Peyer's patch (tissue), 4 donors: Measurements from ENCODE around the gene TPSD1. TPM values are rescaled to one million over a fixed set of nuclear protein-coding genes. Genes with fewer than 3 reads are reported as not detected.

Experiments
- DNase-seq, 3 donors: peaks; one replicate each; pipeline ENCODE4 v3.0.0-alpha.2; 2017 to 2019
- H3K27ac ChIP-seq, 4 donors: fragments of 200-600 bp; sonication (generic); one replicate each; pipeline ENCODE4 v1.5.1; 2016 to 2019
- H3K27me3 ChIP-seq, 2 donors: fragments of 200-600 bp; sonication (generic); one replicate each; pipeline ENCODE4 v1.5.1; 2019
- H3K36me3 ChIP-seq, 3 donors: fragments of 200-600 bp; sonication (generic); one replicate each; pipeline ENCODE4 v1.5.1; 2016 to 2019
- H3K4me1 ChIP-seq, 4 donors: fragments of 200-600 bp; sonication (generic); one replicate each; pipeline ENCODE4 v1.5.1; 2016 to 2019
- H3K4me3 ChIP-seq, 4 donors: fragments of 200-600 bp; sonication (generic); 1 replicate in 3 of 4; 2 replicates in 1 of 4; pipeline ENCODE4 v1.5.1; 2016 to 2019; ENCODE audit warnings: mild to moderate bottlenecking in 1 of 4
- H3K9me3 ChIP-seq, 4 donors: fragments of 200-600 bp; sonication (generic); one replicate each; pipeline ENCODE4 v1.5.1; 2016 to 2019; ENCODE audit warnings: mild to moderate bottlenecking in 1 of 4
- POLR2A ChIP-seq, 2 donors: fragments of 450-650 bp; IDR thresholded peaks; one replicate each; pipeline ENCODE4 v1.5.1; 2017; ENCODE audit warnings: antibody characterized with exemption in 2 of 2, mild to moderate bottlenecking in 2 of 2, moderate library complexity in 2 of 2
- total RNA-seq, 4 donors: library from RNA; depleted of rRNA; stranded (reverse); fragments of >200 nt; gene quantifications; one replicate each; pipeline ENCODE4 v1.1.0, GENCODE V29; 2016
- TF ChIP-seq, protein P1 (sequence below), 6 experiments: fragments of 450-650 bp in 4 of 6; fragments of 200-600 bp in 2 of 6; sonication (generic) in 1 of 6; IDR thresholded peaks; one replicate each; pipeline ENCODE4 v1.5.1; 2017 to 2019; ENCODE audit warnings: antibody characterized with exemption in 6 of 6, mild to moderate bottlenecking in 3 of 6, moderate library complexity in 1 of 6

TPSD1 gene
- total RNA-seq, 4 donors from 2014 or later = 10.3 to 61.1 (median 24.1) TPM; not detected in 1

DNA sequence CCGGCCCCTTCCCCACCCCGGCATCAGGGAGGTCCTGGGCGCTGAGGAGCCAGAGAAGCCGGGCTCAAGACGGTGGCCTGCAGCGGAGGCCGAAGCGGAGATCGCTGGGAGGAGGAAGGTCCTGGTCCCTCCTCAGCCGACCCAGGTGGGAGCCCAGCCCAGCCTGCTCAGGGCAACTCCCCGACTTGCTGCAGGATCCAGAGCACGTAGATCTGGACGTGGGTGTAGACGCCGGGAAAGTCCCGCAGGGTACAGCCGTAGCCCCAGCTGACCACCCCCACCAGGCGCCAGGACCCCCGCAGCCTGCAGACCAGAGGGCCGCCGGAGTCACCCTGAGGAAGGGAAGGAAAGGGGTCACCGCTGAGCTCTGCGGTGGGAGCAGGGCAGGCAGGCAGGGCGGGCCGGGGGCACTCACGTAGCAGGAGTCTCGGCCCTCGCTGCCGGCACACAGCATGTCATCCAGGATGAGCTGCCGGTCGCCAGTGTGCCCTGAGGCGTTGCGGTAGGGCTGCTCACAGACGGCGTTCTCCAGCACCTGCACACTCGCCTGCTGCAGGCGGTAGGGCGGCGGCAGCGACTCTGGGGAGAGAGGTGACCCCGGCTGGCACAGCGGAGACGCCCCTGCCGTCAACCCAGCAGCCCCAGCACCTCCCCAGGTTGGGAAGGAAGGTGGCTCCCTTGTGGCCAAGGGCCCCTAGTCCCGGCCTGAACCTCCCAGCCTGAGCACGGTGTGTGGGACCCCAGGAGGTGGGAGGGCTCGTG is 5.4 kb downstream of the TPSD1 start:
- no peak overlapping the region for H3K4me3 ChIP-seq
- H3K9me3 ChIP-seq = no peaks in the 10 kb centered on the region
- TF ChIP-seq, protein P1, sequence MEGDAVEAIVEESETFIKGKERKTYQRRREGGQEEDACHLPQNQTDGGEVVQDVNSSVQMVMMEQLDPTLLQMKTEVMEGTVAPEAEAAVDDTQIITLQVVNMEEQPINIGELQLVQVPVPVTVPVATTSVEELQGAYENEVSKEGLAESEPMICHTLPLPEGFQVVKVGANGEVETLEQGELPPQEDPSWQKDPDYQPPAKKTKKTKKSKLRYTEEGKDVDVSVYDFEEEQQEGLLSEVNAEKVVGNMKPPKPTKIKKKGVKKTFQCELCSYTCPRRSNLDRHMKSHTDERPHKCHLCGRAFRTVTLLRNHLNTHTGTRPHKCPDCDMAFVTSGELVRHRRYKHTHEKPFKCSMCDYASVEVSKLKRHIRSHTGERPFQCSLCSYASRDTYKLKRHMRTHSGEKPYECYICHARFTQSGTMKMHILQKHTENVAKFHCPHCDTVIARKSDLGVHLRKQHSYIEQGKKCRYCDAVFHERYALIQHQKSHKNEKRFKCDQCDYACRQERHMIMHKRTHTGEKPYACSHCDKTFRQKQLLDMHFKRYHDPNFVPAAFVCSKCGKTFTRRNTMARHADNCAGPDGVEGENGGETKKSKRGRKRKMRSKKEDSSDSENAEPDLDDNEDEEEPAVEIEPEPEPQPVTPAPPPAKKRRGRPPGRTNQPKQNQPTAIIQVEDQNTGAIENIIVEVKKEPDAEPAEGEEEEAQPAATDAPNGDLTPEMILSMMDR (IDR thresholded peaks at IDR 0.05) = no peak
- no peak for TF ChIP-seq POLR2A (IDR thresholded peaks at IDR 0.05)
- no peak overlapping the region for H3K27ac ChIP-seq
- peaks cover 0 to 18% of the 10 kb centered on the region in 2 donors for H3K27me3 ChIP-seq
- H3K36me3 ChIP-seq = no peaks in the 10 kb centered on the region
- DNase-seq = no peak
- H3K4me1 ChIP-seq = peaks cover 0 to 6% (median 0%) of the 10 kb centered on the region in 4 donors

DNA sequence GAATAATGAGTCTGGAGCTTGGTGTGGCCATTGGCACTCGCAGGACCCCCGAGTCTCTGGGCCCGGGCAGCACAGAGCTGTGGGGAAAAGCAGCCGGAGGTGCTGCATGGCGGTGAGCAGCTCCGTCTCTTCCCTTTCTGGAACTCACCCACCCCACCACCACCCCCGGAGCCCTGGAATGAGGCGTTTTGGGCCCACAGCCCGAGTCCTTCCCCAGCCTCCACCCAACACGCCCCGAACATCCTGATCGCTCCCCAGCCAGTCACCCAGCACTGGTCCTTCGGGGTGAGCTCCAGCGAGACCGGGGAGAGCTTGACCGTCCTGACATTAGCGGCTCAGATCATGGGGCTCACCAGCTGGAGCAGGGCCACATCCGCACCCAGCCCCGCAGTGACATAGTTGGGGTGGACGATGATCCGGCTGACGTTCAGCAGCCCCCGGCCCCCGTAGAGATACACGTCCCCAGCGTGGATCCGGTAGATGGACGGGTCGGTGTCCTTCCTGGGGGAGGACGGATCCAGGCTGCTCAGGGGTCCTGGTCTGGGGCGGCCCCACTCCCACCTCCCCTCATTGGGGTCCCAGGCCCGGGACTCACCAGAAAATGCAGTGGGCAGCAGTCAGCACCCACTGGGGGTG is 6.5 kb downstream of the TPSD1 start:
- Histone ChIP-seq H3K9me3 (no peaks in the 10 kb centered on the region), H3K27ac (no peak overlapping the region), H3K4me1 (peaks cover 0 to 6% (median 0%) of the 10 kb centered on the region in 4 donors), H3K27me3 (peaks cover 0 to 18% of the 10 kb centered on the region in 2 donors), H3K4me3 (no peak overlapping the region), H3K36me3 (no peaks in the 10 kb centered on the region)
- no peak for DNase-seq
- no peak for TF ChIP-seq POLR2A (IDR thresholded peaks at IDR 0.05)
- TF ChIP-seq, protein P1 (IDR thresholded peaks at IDR 0.05) = no peak

DNA sequence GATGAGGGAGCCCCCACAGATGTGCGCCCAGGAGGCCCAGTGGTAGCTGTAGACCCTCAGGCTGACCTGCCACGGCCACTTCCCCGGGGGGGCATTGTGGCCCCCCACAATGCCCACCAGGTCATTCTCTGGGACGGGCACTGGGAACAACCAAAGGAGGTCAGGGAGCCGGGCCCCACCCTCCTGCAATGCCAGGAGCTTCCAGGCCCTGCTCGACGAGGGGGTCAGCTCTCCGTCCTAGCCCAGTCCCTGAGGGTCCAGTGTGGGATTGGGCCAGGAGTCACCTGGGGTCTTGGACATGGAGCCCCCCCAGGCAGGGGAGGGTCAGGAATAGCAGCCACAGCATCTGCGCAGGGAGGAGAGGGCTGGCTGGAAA is 7.0 kb downstream of the TPSD1 start:
- Histone ChIP-seq H3K4me1 (peaks cover 0 to 6% (median 0%) of the 10 kb centered on the region in 4 donors), H3K9me3 (no peaks in the 10 kb centered on the region), H3K4me3 (no peak overlapping the region), H3K27me3 (peaks cover 0 to 18% of the 10 kb centered on the region in 2 donors), H3K36me3 (no peaks in the 10 kb centered on the region), H3K27ac (no peak overlapping the region)
- TF ChIP-seq, protein P1 (IDR thresholded peaks at IDR 0.05) = no peak
- TF ChIP-seq POLR2A (IDR thresholded peaks at IDR 0.05) = no peak
- no peak for DNase-seq

DNA sequence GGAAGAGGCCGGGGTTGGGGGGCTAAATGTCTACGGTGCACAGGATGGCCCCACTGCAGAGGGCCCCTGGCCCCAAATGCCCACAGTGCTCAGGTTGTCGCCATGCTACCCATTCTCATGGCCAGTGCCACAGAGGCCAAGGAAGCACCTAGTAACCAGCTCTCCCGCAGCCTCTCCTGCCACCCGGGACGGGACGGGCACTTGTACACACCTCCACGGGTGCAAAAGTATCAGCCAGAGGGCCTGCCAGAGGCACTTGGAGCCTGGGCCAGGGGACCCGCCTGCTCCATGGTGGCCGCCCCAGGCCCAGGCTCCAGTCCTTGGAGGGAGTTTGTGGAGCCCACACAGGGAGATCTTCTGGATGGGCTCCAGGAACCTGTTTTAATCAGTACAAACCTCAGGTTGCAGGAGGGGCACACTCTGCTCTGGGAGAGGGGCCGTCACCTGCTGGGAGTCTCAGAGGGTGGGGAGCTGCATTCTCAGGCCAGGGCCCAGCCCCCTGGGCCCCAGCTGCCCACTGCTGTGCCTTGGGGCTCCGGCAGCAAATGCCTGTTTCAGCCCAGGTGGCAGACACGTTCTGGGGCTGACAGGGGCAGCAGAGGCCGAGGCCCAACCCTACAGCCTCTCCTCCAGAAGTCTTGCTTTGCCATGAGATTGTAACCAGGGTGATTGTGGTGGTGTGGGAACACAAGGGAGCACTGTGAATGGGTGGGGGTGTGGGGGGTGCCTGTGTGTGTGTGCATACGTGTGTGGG is 7.9 kb downstream of the TPSD1 start:
- DNase-seq = no peak
- H3K4me1 ChIP-seq = peaks cover 0 to 6% (median 0%) of the 10 kb centered on the region in 4 donors
- H3K36me3 ChIP-seq = no peaks in the 10 kb centered on the region
- no peak overlapping the region for H3K4me3 ChIP-seq
- H3K27me3 ChIP-seq = peaks cover 0 to 18% of the 10 kb centered on the region in 2 donors
- H3K27ac ChIP-seq = no peak overlapping the region
- no peak for TF ChIP-seq POLR2A (IDR thresholded peaks at IDR 0.05)
- TF ChIP-seq, protein P1 (IDR thresholded peaks at IDR 0.05) = no peak
- no peaks in the 10 kb centered on the region for H3K9me3 ChIP-seq

DNA sequence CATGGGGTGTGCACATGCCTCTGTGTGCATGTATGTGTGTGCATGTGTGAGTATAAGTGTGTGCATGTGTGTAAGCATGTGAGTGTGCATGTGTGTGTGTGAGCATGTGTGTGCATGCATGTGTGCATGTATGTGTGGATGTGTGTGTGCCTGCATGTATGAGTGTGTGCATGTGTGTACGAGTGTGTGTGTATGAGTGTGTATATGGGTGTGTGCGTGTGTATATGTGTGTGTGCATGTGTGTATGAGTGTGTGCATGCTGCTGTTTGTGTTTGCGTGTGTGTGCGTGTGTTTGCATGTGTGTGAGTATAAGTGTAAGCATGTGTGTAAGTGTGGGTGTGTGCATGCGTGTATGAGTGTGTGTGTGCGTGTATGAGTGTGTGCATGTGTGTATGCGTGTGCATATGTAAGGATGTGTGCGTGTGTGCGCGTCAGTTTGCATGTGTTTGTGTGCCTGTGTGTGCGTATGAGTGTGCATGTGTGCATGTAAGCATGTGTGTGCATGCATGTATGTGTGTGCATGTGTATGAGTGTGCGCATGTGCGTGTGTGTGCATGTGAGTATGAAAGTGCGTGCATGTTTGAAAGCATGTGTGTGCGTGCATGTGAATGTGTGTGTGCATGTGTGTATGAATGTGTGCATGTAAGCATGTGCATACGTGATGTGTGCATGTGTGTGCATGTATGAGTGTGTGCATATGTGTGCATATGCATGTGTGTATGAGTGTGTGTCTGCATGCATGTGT is 8.6 kb downstream of the TPSD1 start:
- DNase-seq = no peak
- Histone ChIP-seq H3K36me3 (no peaks in the 10 kb centered on the region), H3K4me1 (no peaks in the 10 kb centered on the region), H3K4me3 (no peak overlapping the region), H3K27ac (no peak overlapping the region), H3K27me3 (peaks cover 0 to 11% of the 10 kb centered on the region in 2 donors), H3K9me3 (no peaks in the 10 kb centered on the region)
- TF ChIP-seq POLR2A (IDR thresholded peaks at IDR 0.05) = no peak
- TF ChIP-seq, protein P1 (IDR thresholded peaks at IDR 0.05) = no peak
